AG08396 (cell line): ENCODE results near the gene ABHD2.

Source experiments
- DNase-seq: peaks from one replicate; pipeline ENCODE4 v3.0.0; 2012; ENCODE audit warnings: low spot score, mixed read lengths

Gene ABHD2

GRCh38 chr15:89167267-89168176 is 79.3 kb downstream of the ABHD2 start:
- DNase-seq: peak; percentile 25

- DNase-seq: no peak
Observed at GRCh38 chr15:89168316-89168833, 80.1 kb downstream of the ABHD2 start.

- DNase-seq: no peak
Observed at GRCh38 chr15:89170364-89170763, 82.1 kb downstream of the ABHD2 start.

- peak; percentile 44 for DNase-seq
Observed at GRCh38 chr15:89171136-89172072, 83.1 kb downstream of the ABHD2 start.

- DNase-seq: no peak
Observed at GRCh38 chr15:89172921-89173320, 84.7 kb downstream of the ABHD2 start.

- DNase-seq: no peak
Observed at GRCh38 chr15:89174476-89174875, 86.2 kb downstream of the ABHD2 start.

- no peak for DNase-seq
Observed at GRCh38 chr15:89175617-89176191, 87.4 kb downstream of the ABHD2 start.

- no peak for DNase-seq
Observed at GRCh38 chr15:89177116-89177515, 88.9 kb downstream of the ABHD2 start.

GRCh38 chr15:89177633-89178306 is 89.5 kb downstream of the ABHD2 start:
- DNase-seq: peak; percentile 66

GRCh38 chr15:89178307-89178977 is 90.2 kb downstream of the ABHD2 start:
- DNase-seq: no peak

GRCh38 chr15:89179966-89180875 is 92.0 kb downstream of the ABHD2 start:
- DNase-seq: no peak

GRCh38 chr15:89184357-89184756 is 96.1 kb downstream of the ABHD2 start:
- no peak for DNase-seq

GRCh38 chr15:89184886-89185526 is 96.8 kb downstream of the ABHD2 start:
- DNase-seq: no peak

GRCh38 chr15:89186803-89187202 is 98.5 kb downstream of the ABHD2 start:
- DNase-seq: no peak

- DNase-seq: no peak
Observed at GRCh38 chr15:89187301-89187985, 99.2 kb downstream of the ABHD2 start.

GRCh38 chr15:89187986-89188514 is 99.8 kb downstream of the ABHD2 start:
- DNase-seq: no peak

GRCh38 chr15:89192136-89192535 is 103.9 kb downstream of the ABHD2 start:
- DNase-seq: no peak

- no peak for DNase-seq
Observed at GRCh38 chr15:89192766-89193165, 104.5 kb downstream of the ABHD2 start.

- no peak for DNase-seq
Observed at GRCh38 chr15:89194608-89195007, 106.4 kb downstream of the ABHD2 start.
